ENCODE data around the gene MAP2K1.
"Not testable (repeated sequence)": the region's sequence is repeated elsewhere in the genome, so short reads cannot be mapped to it uniquely, and the experiment has no call there.

MAP2K1 gene

DNA sequence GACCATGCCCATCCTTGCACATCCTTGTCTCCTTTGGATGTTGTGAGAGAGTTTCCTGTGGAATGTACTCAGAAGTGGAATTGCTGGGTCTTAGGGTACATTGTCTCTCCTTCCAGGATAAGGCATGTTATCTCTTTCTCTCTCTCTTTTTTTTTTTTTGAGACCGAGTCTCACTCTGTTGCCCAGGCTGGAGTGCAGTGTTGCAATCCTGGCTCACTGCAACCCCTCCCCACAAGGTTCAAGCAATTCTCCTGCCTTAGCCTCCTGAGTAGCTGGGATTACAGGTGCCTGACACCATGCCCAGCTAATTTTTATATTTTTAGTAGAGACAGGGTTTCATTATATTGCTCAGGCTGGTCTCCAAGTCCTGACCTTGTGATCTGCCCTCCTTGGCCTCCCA is 6.3 kb downstream of the MAP2K1 start:
- DNase-seq (ENCODE audit: low read depth in 2 of 2) = not testable (repeated sequence)

DNA sequence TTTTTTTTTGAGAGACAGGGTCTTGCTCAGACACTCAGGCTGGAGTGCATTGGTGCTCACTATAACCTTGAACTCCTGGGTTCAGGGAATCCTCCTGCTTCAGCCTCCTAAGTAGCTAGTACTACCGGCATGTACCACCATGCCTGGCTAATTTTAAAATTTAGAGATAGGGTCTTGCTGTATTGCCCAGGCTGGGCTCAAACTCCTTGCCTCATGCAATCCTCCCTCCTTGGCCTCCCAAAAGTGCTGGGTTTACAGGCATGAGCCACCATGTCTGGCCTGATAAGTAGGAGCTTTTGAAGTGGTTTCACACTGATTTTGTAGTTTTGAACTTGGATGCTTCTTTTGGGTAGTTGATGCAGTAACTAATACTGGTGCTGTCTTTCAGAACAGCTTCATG is 7.8 kb downstream of the MAP2K1 start:
- DNase-seq (ENCODE audit: low read depth in 2 of 2) = no peak

DNA sequence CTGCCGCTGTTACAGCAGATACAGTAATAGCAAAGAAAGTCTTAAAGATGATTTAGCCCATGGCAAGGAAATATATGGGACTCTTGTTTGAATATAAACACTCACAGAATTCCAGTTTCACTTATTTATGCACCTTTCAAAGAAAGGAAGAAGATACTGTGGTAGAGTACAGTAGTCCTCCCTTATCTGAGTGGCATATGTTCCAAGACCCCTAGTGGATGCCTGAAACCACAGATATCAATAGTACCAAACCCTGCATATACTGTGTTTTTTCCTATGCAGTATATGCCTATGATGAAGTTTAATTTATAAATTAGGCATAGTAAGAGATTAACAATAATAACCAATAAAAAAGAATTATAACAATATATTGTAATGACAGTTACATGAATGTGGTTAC is 8.2 kb downstream of the MAP2K1 start:
- DNase-seq (ENCODE audit: low read depth in 2 of 2) = no peak

DNA sequence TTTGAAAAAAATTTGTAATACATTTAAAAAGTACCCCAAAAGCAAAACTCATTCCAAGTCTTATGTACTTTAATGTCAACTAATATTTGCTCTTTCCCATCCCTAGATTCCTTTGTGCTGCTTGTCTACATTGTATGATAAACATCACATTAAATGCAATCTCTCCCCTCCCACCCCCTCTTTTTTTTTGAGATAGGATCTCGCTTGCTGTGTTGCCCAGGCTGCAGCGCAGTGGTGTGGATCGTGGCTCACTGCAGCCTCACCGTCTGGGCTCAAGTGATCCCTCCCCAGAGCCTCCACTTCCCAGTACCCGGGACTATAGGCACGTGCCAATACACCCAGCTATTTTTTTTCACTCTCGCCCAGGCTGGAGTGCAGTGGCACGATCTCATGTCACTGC is 12.6 kb downstream of the MAP2K1 start:
- DNase-seq (ENCODE audit: low read depth in 2 of 2) = no peak

DNA sequence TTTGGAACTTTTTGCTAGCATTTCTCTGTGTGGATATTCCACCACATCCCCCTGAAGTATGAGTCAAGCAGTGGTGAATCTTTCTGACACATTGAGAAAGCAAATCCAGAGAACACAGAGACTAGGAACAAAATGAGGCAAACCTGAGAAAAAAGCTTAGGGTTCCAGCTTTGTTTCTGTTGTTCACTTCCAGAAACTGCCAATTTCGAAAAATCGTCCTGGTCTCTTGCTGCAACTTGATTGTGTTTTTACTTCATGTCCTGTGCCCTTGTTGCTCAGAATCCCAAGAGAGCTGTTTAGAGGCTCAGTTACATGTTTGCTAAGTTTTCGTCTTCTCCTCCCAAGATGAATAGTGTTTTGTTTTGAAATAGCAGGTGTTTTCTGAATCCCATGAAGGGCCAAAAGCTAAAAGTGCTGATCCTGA is 13.7 kb downstream of the MAP2K1 start:
- DNase-seq (ENCODE audit: low read depth in 2 of 2) = no peak

DNA sequence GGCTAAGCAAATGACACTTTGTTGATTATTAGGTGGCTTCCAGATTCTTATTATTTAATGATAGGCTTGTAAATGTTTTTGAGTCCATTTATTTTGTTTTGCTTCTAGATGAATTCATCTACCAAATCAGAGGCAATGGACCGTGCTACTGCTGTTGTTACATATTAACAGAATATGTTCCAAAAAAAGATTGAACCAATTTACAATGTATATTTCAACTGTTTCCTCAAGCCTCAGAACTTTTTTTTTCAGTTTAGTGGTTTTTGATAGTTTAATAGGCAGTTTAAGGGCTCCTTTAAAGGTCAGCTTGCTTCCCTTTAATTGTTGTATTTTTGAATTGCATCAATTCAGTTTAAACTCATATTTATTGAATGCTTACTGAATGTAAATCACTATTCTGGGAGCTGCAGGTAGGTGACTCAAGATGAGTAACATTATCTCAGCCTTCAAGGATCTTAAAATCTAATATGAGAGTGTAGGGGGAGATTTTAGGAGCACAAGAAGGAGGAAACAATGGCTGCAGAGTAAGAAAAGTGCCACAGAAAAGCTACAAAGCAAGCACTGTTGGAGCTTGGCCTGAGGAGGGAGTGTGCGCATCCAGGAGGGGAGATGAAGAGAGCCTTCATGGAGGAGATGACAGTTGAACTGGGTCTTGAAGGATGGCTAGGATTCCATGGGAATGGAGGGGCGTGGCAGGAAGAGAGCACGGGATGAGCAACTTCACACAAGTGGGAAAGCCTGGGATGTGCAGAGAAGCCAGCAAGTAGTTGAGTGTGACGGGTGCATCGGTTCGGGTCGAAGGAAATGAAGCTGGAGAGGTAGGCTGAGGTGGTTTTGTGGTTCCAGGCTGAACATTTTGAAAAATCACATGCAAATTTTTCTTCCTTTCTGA is 14.7 kb downstream of the MAP2K1 start:
- DNase-seq (ENCODE audit: low read depth in 2 of 2) = no peak

DNA sequence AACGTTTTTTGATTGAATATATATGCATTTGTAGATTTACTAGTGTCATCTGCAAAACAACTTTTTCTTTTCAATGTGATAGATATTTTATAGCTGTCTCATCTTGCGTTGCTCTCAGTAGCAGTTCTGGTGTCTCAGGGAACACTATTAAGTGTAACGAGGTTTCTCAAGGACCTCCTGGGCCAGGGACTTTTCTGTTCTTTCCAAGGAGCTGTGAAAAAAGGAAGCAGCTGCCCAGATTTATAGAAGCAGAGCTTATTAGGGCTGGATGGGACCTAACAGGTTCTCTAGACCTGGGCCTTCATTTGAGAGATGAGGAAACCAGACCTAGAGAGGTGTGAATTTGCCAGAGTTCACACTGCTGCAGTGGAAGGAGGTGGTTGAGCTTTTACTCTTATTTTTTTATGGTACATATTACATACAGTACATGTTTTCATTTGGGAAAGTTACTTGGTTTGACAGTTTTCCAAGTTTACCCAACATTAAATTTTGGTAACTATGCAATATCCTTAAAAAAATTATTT is 16.1 kb downstream of the MAP2K1 start:
- no peak for DNase-seq (ENCODE audit: low read depth in 2 of 2)

DNA sequence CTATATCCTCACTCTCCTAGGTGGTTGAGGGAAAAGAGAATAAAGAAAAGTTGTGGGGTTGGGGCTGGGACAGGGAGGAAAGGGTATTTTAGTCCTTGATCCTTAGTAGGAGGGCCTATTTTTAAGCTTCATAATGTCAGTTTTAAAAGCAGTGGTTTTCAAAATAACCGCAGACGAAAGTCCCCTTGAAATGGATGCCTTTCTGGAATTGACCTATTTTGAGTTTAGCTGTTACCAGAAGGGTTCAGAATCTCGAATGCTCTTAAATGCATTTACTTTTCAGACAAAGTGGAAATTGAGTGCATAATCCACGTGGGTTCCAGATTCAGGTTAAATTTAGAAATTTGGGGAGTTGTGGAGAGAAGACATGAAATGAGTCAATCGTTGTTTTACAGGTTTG is 16.6 kb downstream of the MAP2K1 start:
- DNase-seq (ENCODE audit: low read depth in 2 of 2) = no peak

DNA sequence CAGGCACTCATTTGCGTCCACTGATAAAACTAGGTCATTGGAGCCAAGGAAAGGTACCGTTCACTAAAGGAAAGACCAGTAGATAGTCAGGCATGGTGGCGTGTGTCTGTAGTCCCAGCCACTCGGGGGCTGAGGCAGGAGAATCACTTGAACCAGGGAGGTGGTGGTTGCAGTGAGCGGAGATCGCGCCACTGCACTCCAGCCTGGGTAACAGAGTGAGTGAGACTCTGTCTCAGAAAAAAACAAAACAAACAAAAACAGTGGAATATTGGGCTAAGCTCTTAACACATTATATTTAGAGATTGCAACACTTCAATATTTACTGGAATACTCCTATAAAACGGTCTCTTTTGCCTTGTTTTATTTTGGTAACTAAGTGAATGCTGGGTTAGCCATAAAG is 17.4 kb downstream of the MAP2K1 start:
- DNase-seq (ENCODE audit: low read depth in 2 of 2) = no peak

DNA sequence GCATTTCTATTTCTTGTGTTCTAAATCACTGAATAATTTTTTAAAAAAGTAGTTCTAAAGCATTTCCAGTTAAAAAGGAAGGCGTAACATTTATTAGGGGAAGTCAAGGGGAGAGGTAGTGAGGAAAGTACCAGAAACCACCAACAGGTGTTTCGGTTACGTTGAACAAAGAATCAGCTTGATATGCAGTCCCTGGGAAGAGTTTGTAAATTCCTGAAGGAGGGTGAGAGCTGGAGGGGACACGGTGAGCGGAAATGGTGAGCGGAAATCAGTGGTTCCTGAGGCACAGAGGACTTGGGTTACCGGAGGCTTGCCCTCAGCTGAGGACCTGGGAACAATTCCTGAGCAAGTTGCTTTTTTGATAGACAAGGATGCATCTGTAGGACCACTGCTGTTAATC is 17.8 kb downstream of the MAP2K1 start:
- DNase-seq (ENCODE audit: low read depth in 2 of 2) = no peak

DNA sequence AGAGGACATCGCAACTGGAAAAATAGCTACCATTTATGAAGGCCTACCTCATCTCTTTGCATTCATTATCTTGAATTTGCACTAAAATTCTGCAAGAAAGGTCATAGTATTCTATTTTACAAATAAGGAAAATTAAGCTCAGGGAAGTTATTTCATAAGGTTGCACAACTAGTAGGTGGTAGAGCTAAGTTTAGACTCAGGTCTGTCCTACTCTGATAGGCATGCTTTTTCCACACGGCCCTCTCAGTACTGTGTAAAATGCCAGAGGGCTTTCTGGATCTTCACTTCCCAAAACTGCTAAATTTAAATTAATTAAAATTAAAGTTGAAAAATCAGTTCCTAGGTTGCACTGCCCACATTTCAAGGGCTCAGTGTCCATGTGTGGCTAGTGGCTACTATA is 18.3 kb downstream of the MAP2K1 start:
- DNase-seq (ENCODE audit: low read depth in 2 of 2) = no peak

DNA sequence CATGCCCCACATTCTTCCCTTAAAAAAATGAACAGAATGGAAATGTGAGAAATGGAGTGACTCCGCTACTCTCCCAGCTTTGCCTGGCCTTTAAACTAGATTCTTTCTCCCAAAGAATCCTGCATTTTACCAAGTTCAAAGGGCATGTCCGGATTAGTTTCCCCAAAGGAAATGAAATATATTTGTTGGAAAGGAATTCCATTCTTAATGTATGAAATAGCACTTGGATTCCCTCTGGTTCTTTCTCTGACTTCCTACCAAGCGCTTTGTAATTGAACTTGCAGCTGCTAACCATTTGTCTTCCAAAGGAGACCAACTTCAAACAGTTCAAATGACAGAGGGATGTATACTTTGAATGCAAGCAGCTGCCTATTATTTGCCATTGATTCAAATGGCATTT is 18.9 kb downstream of the MAP2K1 start:
- no peak for DNase-seq (ENCODE audit: low read depth in 2 of 2)

DNA sequence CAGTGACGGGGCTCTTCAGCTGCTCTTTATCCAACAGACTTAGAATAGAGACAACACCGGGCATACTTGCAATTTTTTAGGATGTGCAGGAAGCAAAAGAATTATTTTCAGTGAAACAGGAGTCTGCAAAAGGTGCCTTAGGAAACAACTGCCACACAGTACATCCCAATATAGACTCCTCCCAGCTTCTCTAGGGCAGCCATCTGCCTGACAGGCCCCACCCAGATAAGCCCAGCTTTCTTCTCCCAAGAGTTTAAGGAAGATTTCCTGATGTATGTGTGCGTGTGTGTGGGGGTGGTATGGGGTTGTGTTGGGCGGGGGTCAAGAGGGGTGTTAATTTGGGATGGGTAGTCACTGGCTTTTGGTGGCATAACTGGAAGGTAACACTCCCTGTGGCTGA is 21.5 kb downstream of the MAP2K1 start:
- DNase-seq (ENCODE audit: low read depth in 2 of 2) = no peak

DNA sequence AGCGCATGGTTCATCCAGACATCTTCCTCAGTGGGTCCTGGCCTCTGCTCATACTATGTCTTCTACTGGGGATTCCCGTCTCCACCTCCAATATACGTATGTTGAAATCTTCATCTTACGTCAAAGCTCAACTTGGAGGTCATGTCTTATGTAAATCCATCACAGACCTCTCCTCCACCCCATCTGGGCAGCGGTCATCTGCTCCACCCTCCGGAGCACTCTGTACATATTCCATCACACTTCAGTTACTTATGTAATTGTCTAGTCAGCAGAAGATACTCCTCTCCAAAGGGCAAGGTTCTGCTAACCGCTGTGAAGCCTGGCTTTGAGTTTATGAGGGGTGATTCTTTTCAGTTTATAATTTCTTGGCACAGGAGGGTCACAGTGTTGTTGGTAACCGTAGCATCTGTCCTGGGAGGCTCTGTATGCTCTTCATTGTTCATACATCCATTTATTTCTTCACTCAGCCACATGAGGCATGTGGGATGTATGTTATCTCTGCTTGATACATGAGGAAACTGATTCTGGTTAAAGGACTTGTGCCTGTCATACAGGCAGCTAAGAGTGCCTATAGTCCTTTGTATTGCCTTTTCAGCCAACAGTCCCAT is 22.1 kb downstream of the MAP2K1 start:
- no peak for DNase-seq (ENCODE audit: low read depth in 2 of 2)

DNA sequence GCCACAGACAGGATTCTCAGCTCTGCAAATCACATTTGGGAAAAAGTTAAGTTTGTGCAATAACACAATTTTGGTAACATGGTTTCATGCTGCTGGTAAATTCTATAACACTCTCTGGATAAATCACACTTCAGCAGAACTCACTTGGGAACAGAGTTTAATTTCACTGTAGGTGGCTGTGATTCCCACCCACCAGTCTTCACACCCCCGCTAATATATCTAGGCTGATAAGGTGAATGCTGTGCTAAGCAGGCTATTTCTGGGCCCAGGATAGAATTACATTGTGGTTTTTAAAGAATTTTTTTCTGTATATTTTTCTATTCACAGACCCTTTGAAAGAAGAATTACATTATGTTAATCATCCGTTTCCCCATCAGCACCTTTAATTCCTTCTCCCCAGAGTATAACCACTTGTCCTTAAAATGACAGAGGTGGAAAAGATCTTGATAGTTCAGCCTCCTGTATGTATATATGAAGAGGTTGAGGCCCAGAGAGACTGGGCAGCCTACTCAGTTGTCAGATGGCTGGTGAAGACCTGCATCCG is 22.9 kb downstream of the MAP2K1 start:
- DNase-seq (ENCODE audit: low read depth in 2 of 2) = no peak

DNA sequence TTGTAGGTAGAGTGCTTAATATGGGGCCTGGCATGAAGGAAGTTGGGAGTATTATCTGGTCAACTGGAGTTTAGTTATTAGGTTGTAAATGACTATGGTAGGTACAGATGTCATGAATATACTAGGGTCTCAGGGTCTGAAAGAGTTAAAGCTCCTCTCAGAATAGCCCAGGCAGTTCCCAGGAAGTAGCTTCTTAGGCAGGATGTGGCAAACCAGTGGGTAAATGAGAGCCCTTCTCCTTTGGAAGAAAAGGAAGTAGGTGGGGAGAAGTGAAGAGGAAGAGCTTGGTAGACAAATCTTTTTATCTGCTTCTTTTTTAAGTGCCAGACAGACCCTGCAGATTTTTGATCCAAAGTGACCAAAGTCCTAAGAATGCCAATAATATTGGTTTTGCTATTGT is 24.5 kb downstream of the MAP2K1 start:
- no peak for DNase-seq (ENCODE audit: low read depth in 2 of 2)

DNA sequence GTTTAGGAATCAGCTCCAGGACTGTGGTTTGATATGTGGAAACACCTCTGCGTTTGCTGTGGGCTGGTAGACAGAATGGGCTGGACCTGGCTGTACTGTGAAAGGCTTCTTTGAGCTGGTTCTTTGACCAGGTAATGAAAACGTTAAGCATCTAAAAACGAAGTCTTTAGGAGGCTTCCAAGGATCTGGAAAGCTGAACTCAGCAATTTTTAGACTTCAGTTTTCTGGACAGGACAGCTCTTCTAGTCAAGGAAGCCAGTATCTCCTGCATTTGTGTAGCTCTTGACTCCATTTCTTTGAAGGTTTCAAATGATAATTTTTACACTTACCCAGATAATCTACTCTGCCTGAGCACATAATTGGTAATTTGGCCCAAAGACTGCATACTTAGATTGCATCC is 25.5 kb downstream of the MAP2K1 start:
- DNase-seq (ENCODE audit: low read depth in 2 of 2) = no peak

DNA sequence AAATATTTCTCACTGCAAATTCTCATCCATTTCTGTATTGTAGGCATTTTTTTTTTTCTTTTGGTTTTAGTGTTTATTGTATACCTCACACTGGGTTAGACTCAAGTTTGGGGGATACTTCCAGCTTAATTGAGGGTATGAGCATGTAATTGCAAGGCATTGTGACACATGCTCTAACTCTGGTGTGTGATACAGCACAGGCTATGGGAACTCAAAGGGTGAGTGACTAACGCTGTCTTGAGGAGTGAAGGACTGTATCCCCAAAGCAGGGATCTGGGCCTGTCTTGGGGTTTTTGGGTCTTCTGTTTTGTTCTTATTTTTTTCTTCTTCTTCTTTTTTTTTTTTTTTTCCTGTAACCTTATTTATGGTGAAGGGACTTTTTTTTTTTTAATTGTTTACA is 26.9 kb downstream of the MAP2K1 start:
- no peak for DNase-seq (ENCODE audit: low read depth in 2 of 2)

DNA sequence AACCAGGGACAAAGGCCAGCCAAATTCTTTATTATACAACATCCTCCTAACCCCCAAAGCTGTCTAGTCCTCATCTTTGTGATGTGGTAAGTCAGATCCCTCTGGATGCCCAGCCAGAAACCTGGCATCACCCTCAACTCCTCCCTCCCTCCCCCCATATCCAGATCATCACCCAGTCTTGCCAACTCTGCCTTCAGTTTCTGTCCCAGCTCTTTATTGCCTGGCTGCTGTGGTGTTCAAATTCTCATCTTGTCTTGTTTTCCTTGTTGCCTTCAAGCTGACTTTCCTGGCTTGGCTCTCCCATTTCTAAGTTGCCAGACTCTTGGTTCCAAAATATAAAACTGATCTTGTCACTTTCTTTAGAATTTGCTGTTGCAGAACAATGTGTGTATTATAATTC is 28.6 kb downstream of the MAP2K1 start:
- DNase-seq (ENCODE audit: low read depth in 2 of 2) = no peak

DNA sequence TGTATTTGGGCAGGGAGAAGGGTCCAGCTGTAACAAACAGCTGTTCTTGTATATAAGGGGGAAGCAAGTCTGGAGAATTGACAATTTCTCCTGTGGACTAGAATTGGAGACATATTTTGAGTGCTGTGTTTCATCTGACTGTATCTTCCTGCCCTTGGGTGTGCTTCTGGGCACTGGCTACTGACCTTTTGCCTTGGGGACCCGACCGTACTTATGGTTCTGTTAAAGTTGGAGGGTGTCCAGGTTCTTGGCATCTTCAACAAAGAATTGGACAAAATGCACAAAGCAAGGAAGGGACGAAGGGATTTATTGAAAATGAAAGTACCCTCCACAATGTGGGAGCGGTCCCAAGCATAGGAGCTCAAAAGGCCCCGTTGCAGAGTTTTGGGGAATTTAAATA is 31.0 kb downstream of the MAP2K1 start:
- no peak for DNase-seq (ENCODE audit: low read depth in 2 of 2)

DNA sequence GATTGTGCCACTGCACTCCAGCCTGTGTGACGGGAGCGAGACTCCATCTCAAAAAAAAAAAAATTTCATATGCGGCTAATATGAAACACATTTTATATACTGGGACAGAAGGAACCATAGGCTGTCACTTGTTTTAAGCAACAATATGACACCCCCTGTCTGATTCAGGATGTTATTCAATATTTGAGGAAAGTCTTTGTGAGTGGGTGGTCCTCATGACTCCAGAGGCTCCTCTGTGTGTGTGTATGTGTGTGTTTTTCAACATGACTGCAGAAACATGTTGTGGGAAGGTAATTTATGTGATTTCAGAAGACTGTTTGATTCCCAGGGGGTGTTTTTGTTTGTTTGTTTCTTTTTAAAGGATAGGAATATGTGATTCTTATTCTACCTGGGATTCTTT is 32.8 kb downstream of the MAP2K1 start:
- no peak for DNase-seq (ENCODE audit: low read depth in 2 of 2)

DNA sequence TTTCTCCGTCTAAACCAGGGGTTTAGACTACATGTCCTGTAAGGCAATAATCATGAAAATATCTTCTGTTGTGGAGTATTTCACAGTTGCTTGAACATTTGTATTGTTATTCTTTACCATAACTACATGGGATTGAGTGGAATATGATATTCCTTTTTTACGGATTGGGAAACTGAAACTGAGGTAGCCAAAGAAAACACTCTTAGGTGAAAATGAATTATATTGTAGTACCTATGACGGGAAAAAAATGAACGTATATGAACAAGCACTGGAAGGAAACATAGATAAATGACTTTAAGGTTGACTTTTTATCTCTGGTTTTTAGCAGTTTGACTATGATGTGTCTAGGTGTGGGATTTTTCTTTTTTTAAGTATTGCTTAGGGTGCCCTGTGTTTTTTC is 35.6 kb downstream of the MAP2K1 start:
- DNase-seq (ENCODE audit: low read depth in 2 of 2) = no peak

DNA sequence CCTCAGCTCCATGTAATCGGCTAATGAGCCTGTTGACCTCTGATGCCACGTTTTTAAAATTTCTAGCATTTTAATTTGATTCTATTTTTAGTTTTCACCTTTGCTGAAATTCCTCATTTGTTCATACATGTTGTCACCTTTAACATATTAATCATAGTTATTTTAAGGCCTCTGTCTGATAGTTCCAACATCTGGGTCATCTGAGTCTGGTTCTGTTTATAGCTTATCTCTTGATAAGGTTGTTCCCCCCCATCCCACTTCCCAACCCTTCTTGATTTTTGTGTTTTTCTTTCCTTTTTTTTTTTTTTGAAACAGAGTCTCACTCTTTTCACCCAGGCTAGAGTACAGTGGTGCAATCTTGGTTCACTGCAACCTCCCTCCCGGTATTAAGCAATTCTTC is 36.4 kb downstream of the MAP2K1 start:
- no peak for DNase-seq (ENCODE audit: low read depth in 2 of 2)
